ENCODE measurements around the gene PDP2.

- no peak for TF ChIP-seq CTCF (IDR thresholded peaks at IDR 0.05)
- no peak for TF ChIP-seq POLR2AphosphoS5 (IDR thresholded peaks at IDR 0.05)
- TF ChIP-seq POLR2A (IDR thresholded peaks at IDR 0.05) = no peak
- TF ChIP-seq EP300 (IDR thresholded peaks at IDR 0.05) = no peak
Measured at GRCh38 chr16:66832190-66832589, 48.1 kb upstream of the PDP2 start.
